HEK293 (cell line): Measurements from ENCODE around the gene CPEB3.

Experiments
- CTCF ChIA-PET: fragments of 350-600 bp; formaldehyde crosslinking; extraction: SDS; loops from one replicate; lab custom pipeline; 2021; ENCODE audit warnings: antibody characterized with exemption; lab: Yijun Ruan, JAX
- POLR2A ChIA-PET: fragments of 300-600 bp; formaldehyde crosslinking; extraction: SDS; loops from one replicate; lab custom pipeline; 2020; ENCODE audit warnings: antibody characterized with exemption, inconsistent platforms; lab: Yijun Ruan, JAX
- H3K27ac ChIP-seq: fragments of 200-500 bp; sonication (Bioruptor generic); 2 replicates; pipeline ENCODE4 v1.5.1; 2014; ENCODE audit warnings: low read depth, low read length, control low read depth, inconsistent platforms; ENCODE audit errors: extremely low read depth
- H3K36me3 ChIP-seq, 2 experiments: fragments of 200-500 bp in 1 of 2; sonication (Bioruptor generic) in 1 of 2; 1 replicate in 1 of 2; 2 replicates in 1 of 2; pipeline ENCODE4 v1.5.1; 2014 to 2017; ENCODE audit warnings: inconsistent platforms in 2 of 2, low read length in 2 of 2; ENCODE audit not compliant: control insufficient read depth in 2 of 2, insufficient read depth in 1 of 2
- H3K4me1 ChIP-seq: fragments of 200-500 bp; sonication (Bioruptor generic); 2 replicates; pipeline ENCODE4 v1.5.1; 2014; ENCODE audit warnings: mild to moderate bottlenecking, low read length, inconsistent platforms; ENCODE audit not compliant: control insufficient read depth, insufficient read depth
- H3K4me3 ChIP-seq: 2 replicates; pipeline ENCODE4 v1.5.1; 2011; ENCODE audit warnings: low read depth, mild to moderate bottlenecking, control low read depth, low read length, moderate library complexity
- H3K9me3 ChIP-seq: fragments of 200-500 bp; sonication (Bioruptor generic); 2 replicates; pipeline ENCODE4 v1.5.1; 2014; ENCODE audit warnings: low read depth, low read length, inconsistent platforms; ENCODE audit not compliant: control insufficient read depth, insufficient read depth
- ATF2 ChIP-seq: fragments of 450-650 bp; formaldehyde crosslinking; IDR thresholded peaks from 2 replicates; pipeline ENCODE4 v1.5.1; 2016; ENCODE audit warnings: missing biosample characterization, missing genetic modification characterization, low read depth
- BCL11A ChIP-seq: fragments of 450-650 bp; formaldehyde crosslinking; IDR thresholded peaks from 2 replicates; pipeline ENCODE4 v1.5.1; 2016; ENCODE audit warnings: low read depth, missing biosample characterization, missing genetic modification characterization
- EGR2 ChIP-seq: fragments of 450-650 bp; formaldehyde crosslinking; IDR thresholded peaks from 2 replicates; pipeline ENCODE4 v1.5.1; 2016; ENCODE audit warnings: low read depth, missing biosample characterization, missing genetic modification characterization
- ELK4 ChIP-seq: IDR thresholded peaks from 2 replicates; pipeline ENCODE4 v1.6.1; 2011; ENCODE audit warnings: mild to moderate bottlenecking, low read depth, low read length, borderline replicate concordance
- REST ChIP-seq: fragments of 450-650 bp; formaldehyde crosslinking; IDR thresholded peaks from 2 replicates; pipeline ENCODE4 v1.5.1; 2016; ENCODE audit warnings: missing biosample characterization, missing genetic modification characterization
- ZBTB11 ChIP-seq: fragments of 450-650 bp; formaldehyde crosslinking; conservative IDR thresholded peaks from 2 replicates; pipeline ENCODE4 v1.5.1; 2016; ENCODE audit warnings: low read depth, missing biosample characterization, missing genetic modification characterization
- ZBTB48 ChIP-seq: fragments of 450-650 bp; formaldehyde crosslinking; IDR thresholded peaks from 2 replicates; pipeline ENCODE4 v1.5.1; 2016; ENCODE audit warnings: missing biosample characterization, missing genetic modification characterization
- ZBTB49 ChIP-seq: fragments of 450-650 bp; formaldehyde crosslinking; IDR thresholded peaks from 2 replicates; pipeline ENCODE4 v1.5.1; 2016; ENCODE audit warnings: missing biosample characterization, missing genetic modification characterization, low read depth
- ZNF132 ChIP-seq: fragments of 450-650 bp; formaldehyde crosslinking; IDR thresholded peaks from 2 replicates; pipeline ENCODE4 v1.5.1; 2017; ENCODE audit warnings: missing biosample characterization, missing genetic modification characterization, borderline replicate concordance
- ZNF157 ChIP-seq: fragments of 450-650 bp; formaldehyde crosslinking; IDR thresholded peaks from 2 replicates; pipeline ENCODE4 v1.5.1; 2016; ENCODE audit warnings: missing biosample characterization, missing genetic modification characterization
- ZNF169 ChIP-seq: fragments of 450-650 bp; formaldehyde crosslinking; IDR thresholded peaks from 2 replicates; pipeline ENCODE4 v1.5.1; 2016; ENCODE audit warnings: missing biosample characterization, missing genetic modification characterization
- ZNF2 ChIP-seq: fragments of 450-650 bp; formaldehyde crosslinking; IDR thresholded peaks from 2 replicates; pipeline ENCODE4 v1.5.1; 2016; ENCODE audit warnings: missing biosample characterization, missing genetic modification characterization
- ZNF26 ChIP-seq: fragments of 450-650 bp; formaldehyde crosslinking; IDR thresholded peaks from 2 replicates; pipeline ENCODE4 v1.5.1; 2016; ENCODE audit warnings: missing biosample characterization, missing genetic modification characterization
- ZNF266 ChIP-seq: fragments of 450-650 bp; formaldehyde crosslinking; IDR thresholded peaks from 2 replicates; pipeline ENCODE4 v1.5.1; 2016; ENCODE audit warnings: missing biosample characterization, missing genetic modification characterization, low read depth
- ZNF394 ChIP-seq: fragments of 450-650 bp; formaldehyde crosslinking; IDR thresholded peaks from 2 replicates; pipeline ENCODE4 v1.5.1; 2016; ENCODE audit warnings: missing biosample characterization, missing genetic modification characterization, mild to moderate bottlenecking, moderate library complexity, borderline replicate concordance
- ZNF521 ChIP-seq: fragments of 450-650 bp; formaldehyde crosslinking; IDR thresholded peaks from 2 replicates; pipeline ENCODE4 v1.5.1; 2017; ENCODE audit warnings: missing biosample characterization, mild to moderate bottlenecking, missing genetic modification characterization
- ZNF621 ChIP-seq: fragments of 450-650 bp; formaldehyde crosslinking; IDR thresholded peaks from 2 replicates; pipeline ENCODE4 v1.5.1; 2017; ENCODE audit warnings: missing biosample characterization, missing genetic modification characterization
- ZNF624 ChIP-seq: fragments of 450-650 bp; formaldehyde crosslinking; IDR thresholded peaks from 2 replicates; pipeline ENCODE4 v1.5.1; 2017; ENCODE audit warnings: missing biosample characterization, missing genetic modification characterization
- ZNF654 ChIP-seq: fragments of 450-650 bp; formaldehyde crosslinking; IDR thresholded peaks from 2 replicates; pipeline ENCODE4 v1.5.1; 2016; ENCODE audit warnings: low read depth, missing biosample characterization, missing genetic modification characterization
- ZNF670 ChIP-seq: fragments of 450-650 bp; formaldehyde crosslinking; IDR thresholded peaks from 2 replicates; pipeline ENCODE4 v1.5.1; 2016; ENCODE audit warnings: missing biosample characterization, missing genetic modification characterization, low read depth
- ZNF677 ChIP-seq: fragments of 450-650 bp; IDR thresholded peaks from 2 replicates; pipeline ENCODE4 v1.5.0; 2018; ENCODE audit warnings: missing biosample characterization, mild to moderate bottlenecking, missing genetic modification characterization, moderate library complexity

CPEB3 gene

GRCh38 chr10:92187101-92187500 is 103.8 kb downstream of the CPEB3 start (continued):
- no peak for TF ChIP-seq ELK4
- no peak for TF ChIP-seq ZNF624

- Histone ChIP-seq H3K9me3 (no peaks in the 10 kb centered on the region), H3K36me3 (no peaks in the 10 kb centered on the region; a peak in 1 of 3 replicates), H3K4me3 (no peak overlapping the region), H3K27ac (no peak overlapping the region), H3K4me1 (no peaks in the 10 kb centered on the region)
- ChIA-PET CTCF (no interaction called here), POLR2A (no interaction called here)
- no peak for TF ChIP-seq ZNF521
- TF ChIP-seq REST (tag by site-specific recombination): no peak
- no peak for TF ChIP-seq ZBTB48
- no peak for TF ChIP-seq ZNF157 (tag by site-specific recombination)
- TF ChIP-seq ZNF266 (tag by site-specific recombination): no peak
- no peak for TF ChIP-seq ZNF169 (tag by site-specific recombination)
- no peak for TF ChIP-seq ATF2 (tag by site-specific recombination)
- no peak for TF ChIP-seq ZBTB11
- no peak for TF ChIP-seq ZNF621 (tag by site-specific recombination)
These were observed 105.9 kb downstream of the CPEB3 start for GRCh38 chr10:92184977-92185376.

GRCh38 chr10:92183199-92183598 is 107.7 kb downstream of the CPEB3 start:
- ChIA-PET POLR2A (no interaction called here), CTCF (no interaction called here)
- no peaks in the 10 kb centered on the region for H3K4me1 ChIP-seq
- no peak overlapping the region for H3K4me3 ChIP-seq
- H3K36me3 ChIP-seq: no peaks in the 10 kb centered on the region; a peak in 1 of 3 replicates
- H3K27ac ChIP-seq: no peak overlapping the region
- H3K9me3 ChIP-seq: no peaks in the 10 kb centered on the region
- TF ChIP-seq ZNF2 (tag by site-specific recombination) (no peak), ZNF132 (tag by site-specific recombination) (no peak), BCL11A (tag by site-specific recombination) (no peak), ZNF26 (tag by site-specific recombination) (no peak), ZBTB49 (tag by site-specific recombination) (no peak), ZNF677 (tag by site-specific recombination) (no peak), ZNF670 (tag by site-specific recombination) (no peak), ZNF654 (tag by site-specific recombination) (no peak), ZNF394 (no peak), EGR2 (tag by site-specific recombination) (no peak)
